IMR-90 (cell line): Measurements from ENCODE around the gene TNFRSF13B. TPM values are rescaled to one million over a fixed set of nuclear protein-coding genes. Genes with fewer than 3 reads are reported as not detected.
"Not testable (repeated sequence)": the region's sequence is repeated elsewhere in the genome, so short reads cannot be mapped to it uniquely, and the experiment has no call there.

Experiments used
- ATAC-seq: fragments of 200-7000 bp; cut with Tn5 transposase; 2 replicates; pipeline ENCODE4 v1.9.1; 2020; ENCODE audit warnings: low read depth, mild to moderate bottlenecking, moderate library complexity
- BruUV-seq: library from RNA; stranded (reverse); fragments of 400-500 nt; replicated peaks from 2 replicates; lab custom pipeline; 2021; lab: Mats Ljungman, UMichigan
- CTCF ChIA-PET: fragments of 300-600 bp; formaldehyde crosslinking; extraction: SDS; loops from one replicate; lab custom pipeline; 2021; ENCODE audit warnings: antibody characterized with exemption; lab: Yijun Ruan, JAX
- POLR2A ChIA-PET: fragments of 300-600 bp; sonication (Branson Sonifier 250); formaldehyde crosslinking; loops from one replicate; lab custom pipeline; 2022; ENCODE audit warnings: antibody characterized with exemption; ENCODE audit not compliant: unreplicated experiment; lab: Charles Lee
- DNase-seq: peaks from one replicate; pipeline ENCODE4 v3.0.0; 2013
- H2AFZ ChIP-seq: replicated peaks from 2 replicates; pipeline ENCODE3; 2013; ENCODE audit warnings: low read length, mild to moderate bottlenecking; ENCODE audit not compliant: poor library complexity
- H2AK5ac ChIP-seq: 2 replicates; pipeline ENCODE4 v1.6.1; 2013; ENCODE audit warnings: low read depth, low read length, inconsistent platforms
- H2AK9ac ChIP-seq: replicated peaks from 2 replicates; pipeline ENCODE3; 2013; ENCODE audit warnings: mild to moderate bottlenecking, low read depth, low read length, moderate library complexity; ENCODE audit not compliant: poor library complexity
- H2BK120ac ChIP-seq: 2 replicates; pipeline ENCODE4 v1.6.1; 2013; ENCODE audit warnings: low read depth, low read length, inconsistent platforms
- H2BK15ac ChIP-seq: 3 replicates; pipeline ENCODE4 v1.6.1; 2013; ENCODE audit warnings: low read depth, low read length, inconsistent platforms
- H2BK20ac ChIP-seq: 2 replicates; pipeline ENCODE4 v1.6.1; 2013; ENCODE audit warnings: low read depth, mild to moderate bottlenecking, inconsistent platforms, low read length, moderate library complexity
- H2BK5ac ChIP-seq: 2 replicates; pipeline ENCODE4 v1.6.1; 2013; ENCODE audit warnings: mild to moderate bottlenecking, low read depth, low read length, inconsistent platforms; ENCODE audit not compliant: poor library complexity, severe bottlenecking
- H3K14ac ChIP-seq: replicated peaks from 2 replicates; pipeline ENCODE4 v1.6.1; 2013; ENCODE audit warnings: low read depth, low read length, inconsistent platforms
- H3K18ac ChIP-seq: 2 replicates; pipeline ENCODE4 v1.6.1; 2013; ENCODE audit warnings: low read depth, low read length, control low read depth
- H3K23ac ChIP-seq: 2 replicates; pipeline ENCODE4 v1.6.1; 2013; ENCODE audit warnings: low read depth, low read length, inconsistent platforms
- H3K27ac ChIP-seq: 2 replicates; pipeline ENCODE4 v1.5.1; 2013; ENCODE audit warnings: mild to moderate bottlenecking, control low read depth, low read length; ENCODE audit not compliant: insufficient read depth
- H3K27me3 ChIP-seq: 2 replicates; pipeline ENCODE4 v1.6.1; 2013; ENCODE audit warnings: low read length; ENCODE audit not compliant: control insufficient read depth, insufficient read depth
- H3K36me3 ChIP-seq: 2 replicates; pipeline ENCODE4 v1.6.1; 2013; ENCODE audit warnings: low read length, mixed read lengths; ENCODE audit not compliant: control insufficient read depth, insufficient read depth
- H3K4ac ChIP-seq: 2 replicates; pipeline ENCODE4 v1.6.1; 2013; ENCODE audit warnings: low read depth, low read length, inconsistent platforms
- H3K4me1 ChIP-seq: 2 replicates; pipeline ENCODE4 v1.6.1; 2013; ENCODE audit warnings: low read length, mixed read lengths; ENCODE audit not compliant: control insufficient read depth, insufficient read depth
- H3K4me2 ChIP-seq: 2 replicates; pipeline ENCODE4 v1.6.1; 2013; ENCODE audit warnings: low read depth, mild to moderate bottlenecking, control low read depth, low read length, moderate library complexity
- H3K4me3 ChIP-seq: 2 replicates; pipeline ENCODE4 v1.5.1; 2013; ENCODE audit warnings: low read depth, mild to moderate bottlenecking, control low read depth, low read length, moderate library complexity; ENCODE audit not compliant: insufficient read depth
- H3K56ac ChIP-seq: 2 replicates; pipeline ENCODE4 v1.6.1; 2013; ENCODE audit warnings: low read length, inconsistent platforms; ENCODE audit not compliant: insufficient read depth; ENCODE audit errors: extremely low read depth
- H3K79me1 ChIP-seq, 2 experiments: 2 replicates each; pipeline ENCODE4 v1.6.1; 2013; ENCODE audit warnings: low read length in 2 of 2, inconsistent platforms in 1 of 2, low read depth in 1 of 2
- H3K9ac ChIP-seq: 2 replicates; pipeline ENCODE4 v1.6.1; 2013; ENCODE audit warnings: low read depth, low read length, control low read depth
- H3K9me1 ChIP-seq: 2 replicates; pipeline ENCODE4 v1.6.1; 2013; ENCODE audit warnings: low read length, inconsistent platforms; ENCODE audit not compliant: insufficient read depth
- H3K9me3 ChIP-seq: 2 replicates; pipeline ENCODE4 v1.6.1; 2013; ENCODE audit warnings: low read length; ENCODE audit not compliant: control insufficient read depth, insufficient read depth
- H4K20me1 ChIP-seq: 2 replicates; pipeline ENCODE4 v1.6.1; 2013; ENCODE audit warnings: low read length, inconsistent platforms; ENCODE audit not compliant: insufficient read depth
- H4K5ac ChIP-seq: 2 replicates; pipeline ENCODE4 v1.6.1; 2013; ENCODE audit warnings: mild to moderate bottlenecking, low read depth, low read length, control low read depth
- H4K8ac ChIP-seq, 2 experiments: 2 replicates each; pipeline ENCODE4 v1.6.1; 2013; ENCODE audit warnings: low read depth in 2 of 2, low read length in 2 of 2, control low read depth in 1 of 2, inconsistent platforms in 1 of 2
- H4K91ac ChIP-seq: 2 replicates; pipeline ENCODE4 v1.6.1; 2013; ENCODE audit warnings: low read depth, low read length, inconsistent platforms; ENCODE audit not compliant: insufficient read depth
- WGBS, 2 experiments: methylation state at CpG; one replicate each; pipeline versions ENCODE4 v1.1.5 to v1.1.7; 2013; ENCODE audit warnings: missing lambda C conversion rate in 2 of 2; ENCODE audit not compliant: insufficient read length in 1 of 2; ENCODE audit errors: extremely low coverage in 2 of 2; 5-methylcytosine and 5-hydroxymethylcytosine counted together
- dilution Hi-C: fragments of 300-500 bp; cut with HindIII; formaldehyde crosslinking; loops from one replicate; pipeline ENCODE4 v1.14.3; 2018; ENCODE audit warnings: low sequenced_read_pairs; ENCODE audit not compliant: unreplicated experiment
- in situ Hi-C: fragments of 300-500 bp; cut with MboI; formaldehyde crosslinking; loops from 3 replicates; pipeline ENCODE4 v1.14.3; 2019; ENCODE audit warnings: low sequenced_read_pairs, inconsistent platforms, mixed read lengths
- intact Hi-C: fragments of 100-400 bp; cut with micrococcal nuclease; formaldehyde crosslinking; loops from 2 replicates; pipeline ENCODE4 v1.10.0; 2022
- polyA plus RNA-seq, 3 experiments: library from polyadenylated mRNA; depleted of rRNA; stranded (reverse); fragments of >200 nt; gene quantifications; 2 replicates each; pipeline ENCODE4 v1.2.3, GENCODE V29; 2012; ENCODE audit warnings: low replicate concordance in 1 of 3
- total RNA-seq: library from RNA; depleted of rRNA; stranded (reverse); fragments of >200 nt; gene quantifications from 2 replicates; pipeline ENCODE4 v1.2.3, GENCODE V29; 2012

Gene TNFRSF13B
- total and polyA plus RNA-seq, 2 of the 4 experiments (the other 2 are of a cell fraction) = not detected

DNA sequence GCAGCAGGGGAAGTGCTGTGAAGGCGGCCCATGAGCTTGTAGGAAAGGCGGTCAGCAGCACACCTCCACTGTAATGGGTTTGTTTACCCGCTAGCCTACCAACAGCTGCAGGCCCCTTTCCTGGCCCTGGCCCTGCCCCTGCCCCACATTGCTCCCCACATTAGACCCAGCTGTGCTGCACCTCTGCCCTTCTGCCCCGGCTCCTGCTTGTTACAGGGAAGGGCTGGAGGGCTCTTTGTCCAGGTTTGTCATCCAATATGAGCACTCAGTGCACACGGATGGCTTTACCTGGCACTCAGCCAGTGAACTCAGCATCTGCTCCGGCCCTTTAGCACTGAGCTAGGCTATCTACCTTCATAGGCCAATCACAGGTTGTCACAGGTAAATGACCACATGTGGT lies 36.0 kb upstream of the TNFRSF13B start:
- intact Hi-C loops = loop anchor here (10.0 kb wide), 1 partner anchor 97 kb away; no protein-coding TSS in a partner anchor
- not testable (repeated sequence) for H3K18ac ChIP-seq, BruUV-seq

DNA sequence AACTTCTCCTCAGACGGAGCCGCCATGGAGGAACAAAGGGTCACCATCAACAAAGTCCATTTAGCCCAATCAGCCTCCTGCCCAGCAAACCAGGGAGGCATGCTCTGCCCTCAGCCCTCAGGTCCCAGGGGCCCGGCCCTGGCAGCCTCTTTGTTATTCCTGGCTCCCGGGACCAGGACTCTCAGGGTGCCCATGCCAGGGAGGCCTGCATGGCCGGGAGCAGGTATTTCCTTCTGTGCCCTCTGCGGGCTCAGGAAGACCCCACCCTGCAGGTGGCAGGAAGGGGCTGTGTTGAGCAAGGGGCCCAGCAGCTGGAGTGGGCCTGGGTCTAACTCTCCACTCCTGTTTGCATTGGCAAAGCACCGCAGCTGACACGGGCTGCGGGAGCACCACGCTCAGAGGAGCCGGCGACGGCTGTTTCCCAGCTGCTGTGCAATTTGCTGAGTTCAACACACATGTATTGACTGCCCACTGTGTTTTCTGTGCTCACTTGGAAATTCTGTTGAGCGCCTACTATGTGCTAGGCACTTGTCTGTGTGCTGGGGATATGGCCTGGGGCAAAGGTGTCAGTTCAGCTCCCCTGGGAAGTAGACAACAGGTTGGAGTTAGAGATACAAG lies 33.2 kb upstream of the TNFRSF13B start:
- H2AK9ac ChIP-seq, H3K9me1 ChIP-seq, H3K23ac ChIP-seq, DNase-seq, H4K8ac ChIP-seq, H3K4ac ChIP-seq, H2BK15ac ChIP-seq, H4K20me1 ChIP-seq, H3K14ac ChIP-seq, H2AK5ac ChIP-seq, H4K5ac ChIP-seq, H3K9ac ChIP-seq, H3K36me3 ChIP-seq, dilution Hi-C loops, H3K4me2 ChIP-seq, POLR2A ChIA-PET, H3K9me3 ChIP-seq, H2AFZ ChIP-seq, H2BK120ac ChIP-seq, H2BK5ac ChIP-seq, H3K18ac ChIP-seq, H2BK20ac ChIP-seq, H3K79me1 ChIP-seq, ATAC-seq, H3K27me3 ChIP-seq, H3K27ac ChIP-seq, H4K91ac ChIP-seq, BruUV-seq, H3K4me3 ChIP-seq, H3K56ac ChIP-seq, H3K4me1 ChIP-seq: not testable (repeated sequence)
- in situ Hi-C loops = loop anchor here (25.0 kb wide), 1 partner anchor 632 kb away; no protein-coding TSS in a partner anchor
- CTCF ChIA-PET = interaction anchor here (0.6 kb wide), 1 partner anchor 255 kb away, joined by 3 read pairs; no protein-coding TSS in a partner anchor
- WGBS, 2 experiments = 64% methylated on average over 5 of the region's 14 CpGs; no CpG with 5 or more reads in 1 of the 2 experiments
- intact Hi-C loops = loop anchor here (5.0 to 10.0 kb wide), 3 partner anchors 100 to 637 kb away; no protein-coding TSS in a partner anchor

More for the DNA sequence above, 36.0 kb upstream of the TNFRSF13B start:
- H3K9ac ChIP-seq, H2AK5ac ChIP-seq, H2BK20ac ChIP-seq, H3K4me2 ChIP-seq, H3K27me3 ChIP-seq, H4K5ac ChIP-seq, H3K27ac ChIP-seq, H3K4ac ChIP-seq, dilution Hi-C loops, H4K8ac ChIP-seq, H3K4me1 ChIP-seq, H2BK5ac ChIP-seq, ATAC-seq, H2AFZ ChIP-seq, H3K9me3 ChIP-seq, DNase-seq, H3K9me1 ChIP-seq, H3K14ac ChIP-seq, H3K79me1 ChIP-seq, H3K4me3 ChIP-seq, H2BK15ac ChIP-seq, H3K23ac ChIP-seq, H2AK9ac ChIP-seq, H3K56ac ChIP-seq, H3K36me3 ChIP-seq, H2BK120ac ChIP-seq, H4K91ac ChIP-seq, POLR2A ChIA-PET, H4K20me1 ChIP-seq: not testable (repeated sequence)
- CTCF ChIA-PET = interaction anchor here (0.7 kb wide), 1 partner anchor 105 kb away, joined by 4 read pairs; no protein-coding TSS in a partner anchor
- in situ Hi-C loops = loop anchor here (25.0 kb wide), 1 partner anchor 629 kb away; no protein-coding TSS in a partner anchor
- WGBS, 2 experiments = no CpG with 5 or more reads among the region's 6 CpGs
